T-cell (primary cell): Measurements from ENCODE around the gene CCDC194. TPM values are rescaled to one million over a fixed set of nuclear protein-coding genes. Genes with fewer than 3 reads are reported as not detected.
"Not testable (repeated sequence)": the region's sequence is repeated elsewhere in the genome, so short reads cannot be mapped to it uniquely, and the experiment has no call there.

Experiments used
- ATAC-seq, 4 experiments: fragments of 200-7000 bp in 3 of 4; fragments of 150-1000 bp in 1 of 4; cut with Tn5 transposase; replicated peaks in 1 of 4; 1 replicate in 3 of 4; 2 replicates in 1 of 4; pipeline ENCODE4 v1.10.0; 2021; ENCODE audit warnings: moderate library complexity in 3 of 4, mild to moderate bottlenecking in 2 of 4, moderate number of reproducible peaks in 1 of 4
- CTCF ChIA-PET, 2 donors: fragments of 300-600 bp; sonication (Branson Sonifier 250); formaldehyde crosslinking; loops; one replicate each; lab custom pipeline; 2022; ENCODE audit warnings: antibody characterized with exemption in 2 of 2; lab: Charles Lee
- POLR2A ChIA-PET, 2 donors: fragments of 300-600 bp; sonication (Branson Sonifier 250); formaldehyde crosslinking; loops; one replicate each; lab custom pipeline; 2022; ENCODE audit warnings: antibody characterized with exemption in 2 of 2; lab: Charles Lee
- DNase-seq, 35 experiments: peaks; one replicate each; pipeline versions ENCODE4 v3.0.0 to v3.0.0-alpha.2; 2013 to 2023
- H3K27ac ChIP-seq: one replicate; pipeline ENCODE4 v1.5.1; 2013; ENCODE audit warnings: low read length
- H3K27me3 ChIP-seq, 2 experiments: replicated peaks in 1 of 2; 1 replicate in 1 of 2; 2 replicates in 1 of 2; pipeline versions ENCODE4 v1.6.1 to v1.7.0; 2013; ENCODE audit warnings: low read length in 1 of 2, mixed read lengths in 1 of 2; ENCODE audit not compliant: control insufficient read depth in 2 of 2, insufficient read depth in 2 of 2; ENCODE audit errors: extremely low read depth in 1 of 2
- H3K36me3 ChIP-seq, 2 donors: 1 replicate in 1 of 2; 2 replicates in 1 of 2; pipeline versions ENCODE4 v1.6.1 to v1.7.0; 2013; ENCODE audit warnings: low read length in 1 of 2; ENCODE audit not compliant: control insufficient read depth in 2 of 2, insufficient read depth in 1 of 2; ENCODE audit errors: extremely low read depth in 1 of 2
- H3K4me1 ChIP-seq, 2 experiments: 1 replicate in 1 of 2; 2 replicates in 1 of 2; pipeline versions ENCODE4 v1.6.1 to v1.7.0; 2013; ENCODE audit warnings: low read length in 2 of 2, mixed read lengths in 1 of 2; ENCODE audit not compliant: insufficient read depth in 2 of 2, control insufficient read depth in 1 of 2; ENCODE audit errors: extremely low read depth in 1 of 2
- H3K4me3 ChIP-seq, 2 donors: 1 replicate in 1 of 2; 2 replicates in 1 of 2; pipeline versions ENCODE4 v1.5.1 to v1.7.0; 2013; ENCODE audit warnings: mild to moderate bottlenecking in 2 of 2, low read length in 1 of 2, moderate library complexity in 1 of 2; ENCODE audit not compliant: control insufficient read depth in 1 of 2; ENCODE audit errors: extremely low read depth in 1 of 2
- H3K9me3 ChIP-seq: 2 replicates; pipeline ENCODE4 v1.7.0; 2013
- H3K27ac Mint-ChIP-seq, 2 donors: one replicate each; pipeline ENCODE4 v1.8.0; 2020 to 2021; ENCODE audit warnings: mild to moderate bottlenecking in 2 of 2, mixed read lengths in 2 of 2
- H3K27me3 Mint-ChIP-seq, 2 donors: one replicate each; pipeline ENCODE4 v1.8.0; 2021 to 2022; ENCODE audit warnings: mixed read lengths in 2 of 2
- H3K36me3 Mint-ChIP-seq: one replicate; pipeline ENCODE4 v1.8.0; 2021; ENCODE audit warnings: mixed read lengths
- H3K4me1 Mint-ChIP-seq, 3 donors: one replicate each; pipeline ENCODE4 v1.8.0; 2020 to 2022; ENCODE audit warnings: mixed read lengths in 3 of 3, mild to moderate bottlenecking in 1 of 3
- H3K4me3 Mint-ChIP-seq, 3 donors: one replicate each; pipeline ENCODE4 v1.8.0; 2020 to 2022; ENCODE audit warnings: mild to moderate bottlenecking in 3 of 3, mixed read lengths in 3 of 3, moderate library complexity in 3 of 3
- H3K9me3 Mint-ChIP-seq, 3 donors: one replicate each; pipeline ENCODE4 v1.8.0; 2020 to 2022; ENCODE audit warnings: mixed read lengths in 3 of 3
- WGBS: methylation state at CpG from one replicate; pipeline ENCODE4 v1.1.5; 2013; ENCODE audit warnings: missing lambda C conversion rate; ENCODE audit not compliant: insufficient coverage; 5-methylcytosine and 5-hydroxymethylcytosine counted together
- total RNA-seq, 35 experiments: library from RNA in 6 of 35; stranded (reverse) in 6 of 35; fragments of 120-200 nt in 1 of 35; gene quantifications; one replicate each; pipeline versions ENCODE4 v1.2.1 to v1.2.4 and lab custom pipeline; 2013 to 2026

Gene CCDC194
- total RNA-seq, 5 donors from 2014 or later (not counting 1 experiment from before 2014, with no cell fraction given), result 1.4 to 3.3 (median 2.6) TPM

DNA sequence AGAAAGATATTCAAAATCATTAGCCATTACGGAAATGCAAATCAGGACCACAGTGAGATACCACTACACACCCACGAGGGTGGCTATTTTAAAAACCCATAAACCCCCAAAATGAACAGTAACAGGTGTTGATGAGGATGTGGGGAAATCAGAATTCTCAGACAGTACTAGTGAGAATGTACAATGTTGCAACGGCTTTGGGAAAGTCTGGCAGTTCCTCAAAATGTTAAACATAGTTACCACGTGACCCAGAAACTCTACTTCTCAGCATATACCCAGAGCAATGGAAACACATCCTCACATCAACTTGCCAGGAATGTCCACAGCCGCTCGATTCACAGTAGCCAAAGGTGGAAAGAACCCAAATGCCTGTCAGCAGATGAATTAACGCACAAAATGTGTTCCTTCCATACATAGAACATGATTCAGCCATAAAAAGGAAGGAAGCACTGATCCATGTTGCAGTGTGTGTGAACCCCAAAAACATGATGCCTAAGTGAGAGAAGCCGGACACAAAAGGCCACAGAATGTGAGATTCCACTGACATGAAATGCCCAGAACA lies 23.9 kb downstream of the CCDC194 start:
- Histone ChIP-seq H3K27me3 (peaks cover 0 to 24% of the 10 kb centered on the region in 2 experiments), H3K4me3 (no peak overlapping the region), H3K9me3 (no peaks in the 10 kb centered on the region), H3K36me3 (no peaks in the 10 kb centered on the region), H3K27ac (no peak overlapping the region), H3K4me1 (peaks cover 0 to 4% of the 10 kb centered on the region in 2 experiments)
- ATAC-seq (peak in 1 of 4 experiments; percentile 10), DNase-seq (no peak)
- 26% methylated on average over 3 of the region's 8 CpGs for WGBS
- CTCF ChIA-PET, result no interaction called here
- Mint-ChIP-seq H3K27ac (peak overlapping the region in 1 of 2 donors; percentile 19), H3K9me3 (no peaks in the 10 kb centered on the region), H3K36me3 (no peaks in the 10 kb centered on the region), H3K4me1 (peaks cover 0 to 7% (median 0%) of the 10 kb centered on the region in 3 donors), H3K4me3 (no peak overlapping the region), H3K27me3 (peaks cover 7% of the 10 kb centered on the region in 2 donors)
- POLR2A ChIA-PET, result no interaction called here

DNA sequence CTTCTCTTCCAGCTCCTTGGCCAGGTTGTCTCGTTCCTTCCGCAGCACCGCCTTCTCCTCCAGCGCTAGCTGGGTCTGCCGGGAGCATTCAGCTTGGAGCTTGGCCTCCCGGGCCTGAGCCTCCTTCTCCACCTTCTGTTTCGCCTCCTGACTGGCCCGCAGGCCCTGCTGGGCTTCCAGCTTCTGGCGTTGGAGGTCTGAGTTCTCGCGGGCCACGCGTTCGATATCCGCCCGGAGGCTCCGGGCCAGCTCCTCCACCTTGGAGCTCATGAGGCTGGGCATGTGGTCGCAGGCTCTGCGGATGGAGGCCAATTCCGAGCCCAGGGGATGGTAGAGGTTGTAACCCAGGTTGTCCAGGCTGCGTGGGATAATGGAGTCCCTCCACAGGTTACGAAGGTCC lies 28.6 kb downstream of the CCDC194 start:
- H3K36me3 ChIP-seq, result no peaks in the 10 kb centered on the region
- H3K9me3 Mint-ChIP-seq, result no peaks in the 10 kb centered on the region
- no peaks in the 10 kb centered on the region for H3K36me3 Mint-ChIP-seq
- no peak overlapping the region for H3K27ac Mint-ChIP-seq
- H3K27me3 Mint-ChIP-seq, result peaks cover 4 to 5% of the 10 kb centered on the region in 2 donors
- no peak overlapping the region for H3K4me3 ChIP-seq
- POLR2A ChIA-PET, result no interaction called here
- H3K4me3 Mint-ChIP-seq, result no peak overlapping the region
- no peak overlapping the region for H3K27ac ChIP-seq
- peaks cover 0 to 10% of the 10 kb centered on the region in 2 experiments for H3K27me3 ChIP-seq
- CTCF ChIA-PET, result interaction anchor here in 1 of 2 donors (0.6 kb wide), 1 partner anchor 23 kb away, joined by 3 read pairs; no protein-coding TSS in a partner anchor
- no peak for ATAC-seq
- WGBS, result 92% methylated on average over 14 of the region's 22 CpGs
- peaks cover 0 to 5% (median 0%) of the 10 kb centered on the region in 3 donors for H3K4me1 Mint-ChIP-seq
- peaks cover 0 to 3% of the 10 kb centered on the region in 2 experiments for H3K4me1 ChIP-seq
- no peaks in the 10 kb centered on the region for H3K9me3 ChIP-seq
- no peak for DNase-seq

DNA sequence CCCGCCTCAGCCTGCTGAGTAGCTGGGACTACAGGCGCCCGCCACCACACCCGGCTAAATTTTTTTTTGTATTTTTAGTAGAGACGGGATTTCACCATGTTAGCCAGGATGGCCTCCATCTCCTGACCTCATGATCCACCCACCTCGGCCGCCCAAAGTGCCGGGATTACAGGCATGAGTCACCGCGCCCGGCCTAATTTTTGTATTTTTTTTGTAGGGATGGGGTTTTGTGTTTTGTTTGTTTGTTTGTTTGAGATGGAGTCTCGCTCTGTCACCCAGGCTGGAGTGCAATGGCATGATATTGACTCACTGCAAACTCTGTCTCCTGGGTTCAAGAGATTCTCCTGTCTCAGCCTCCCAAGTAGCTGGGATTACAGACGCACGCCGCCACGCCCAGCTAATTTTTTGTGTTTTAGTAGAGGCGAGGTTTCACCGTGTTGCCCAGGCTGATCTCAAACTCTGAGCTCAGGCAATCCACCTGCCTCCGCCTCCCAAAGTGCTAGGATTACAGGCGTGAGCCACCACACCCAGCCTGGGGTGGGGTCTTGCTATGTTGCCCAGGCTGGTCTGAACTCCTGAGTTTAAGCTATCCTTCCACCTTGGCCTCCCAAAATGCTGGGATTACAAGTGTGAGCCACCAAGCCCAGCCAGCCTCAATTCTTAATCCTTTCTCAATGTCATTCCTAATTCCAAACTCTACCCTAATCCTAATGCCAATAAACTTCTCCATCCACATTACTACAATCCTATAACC lies 30.0 kb downstream of the CCDC194 start:
- H3K27ac ChIP-seq, H3K4me3 ChIP-seq, H3K36me3 ChIP-seq, H3K4me1 ChIP-seq, H3K27me3 ChIP-seq, H3K9me3 Mint-ChIP-seq, H3K4me1 Mint-ChIP-seq, H3K27me3 Mint-ChIP-seq, H3K27ac Mint-ChIP-seq, H3K4me3 Mint-ChIP-seq, H3K9me3 ChIP-seq, ATAC-seq, H3K36me3 Mint-ChIP-seq, CTCF ChIA-PET, DNase-seq: not testable (repeated sequence)
- WGBS, result 85% methylated on average over 8 of the region's 20 CpGs
- POLR2A ChIA-PET, result interaction anchor here in 1 of 2 donors (0.7 kb wide), 1 partner anchor 231 kb away, joined by 5 read pairs; no protein-coding TSS in a partner anchor

DNA sequence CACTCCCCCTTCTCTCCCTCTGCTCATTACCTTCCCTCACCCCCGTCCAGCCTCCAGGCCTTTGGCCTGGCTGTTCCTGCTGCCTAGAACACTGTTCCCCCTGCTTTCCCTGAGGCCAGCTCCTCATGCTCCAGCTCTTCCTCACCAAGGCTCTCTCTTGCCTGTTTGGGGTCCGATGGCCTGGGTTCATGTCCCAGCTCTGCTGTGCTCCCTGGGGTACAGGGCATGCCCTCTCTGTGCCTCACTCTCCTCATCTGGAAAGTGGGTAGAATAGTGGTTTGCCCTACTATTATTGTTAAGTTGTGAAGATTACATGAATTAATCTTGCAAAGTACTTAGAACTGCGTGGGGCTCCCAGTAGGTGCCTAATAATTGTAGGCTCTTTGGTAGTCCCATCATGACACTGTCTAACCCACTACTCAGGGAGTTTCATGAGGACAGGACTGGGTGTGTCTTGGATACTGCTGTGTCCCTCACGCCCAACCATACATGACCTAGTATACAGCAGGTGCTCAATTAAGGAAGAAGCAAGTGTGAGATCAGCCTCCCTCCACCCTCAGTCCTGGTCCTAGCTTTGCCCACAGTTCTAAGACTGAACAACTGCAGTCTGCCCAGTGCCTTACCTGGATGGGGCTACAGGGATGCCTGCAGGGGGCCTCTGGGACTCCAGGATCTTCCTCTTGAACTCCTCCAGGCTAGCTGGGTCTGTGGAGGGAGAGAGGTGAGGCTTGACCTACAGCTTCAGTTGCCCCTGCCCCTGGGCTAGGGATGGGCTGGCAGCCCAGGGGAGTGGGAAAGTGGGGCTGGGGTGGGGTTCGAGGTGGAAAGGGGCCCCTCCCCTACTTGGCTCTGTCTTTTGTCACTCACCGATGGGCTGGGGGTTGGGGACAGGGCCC lies 33.8 kb downstream of the CCDC194 start:
- H3K36me3 Mint-ChIP-seq, result no peaks in the 10 kb centered on the region
- DNase-seq (no peak), ATAC-seq (no peak)
- no peaks in the 10 kb centered on the region for H3K9me3 Mint-ChIP-seq
- H3K4me1 Mint-ChIP-seq, result no peaks in the 10 kb centered on the region
- Histone ChIP-seq H3K36me3 (no peaks in the 10 kb centered on the region), H3K9me3 (no peaks in the 10 kb centered on the region), H3K27me3 (peaks cover 0 to 2% of the 10 kb centered on the region in 2 experiments), H3K27ac (no peak overlapping the region), H3K4me3 (no peak overlapping the region), H3K4me1 (no peaks in the 10 kb centered on the region)
- 80% methylated on average over 1 of the region's 6 CpGs for WGBS
- no peak overlapping the region for H3K4me3 Mint-ChIP-seq
- CTCF ChIA-PET, result interaction anchor here in 1 of 2 donors (1.1 kb wide), 1 partner anchor 40 kb away, joined by 3 read pairs; no protein-coding TSS in a partner anchor
- no peak overlapping the region for H3K27ac Mint-ChIP-seq
- POLR2A ChIA-PET, result no interaction called here
- peaks cover 0 to 1% of the 10 kb centered on the region in 2 donors for H3K27me3 Mint-ChIP-seq

DNA sequence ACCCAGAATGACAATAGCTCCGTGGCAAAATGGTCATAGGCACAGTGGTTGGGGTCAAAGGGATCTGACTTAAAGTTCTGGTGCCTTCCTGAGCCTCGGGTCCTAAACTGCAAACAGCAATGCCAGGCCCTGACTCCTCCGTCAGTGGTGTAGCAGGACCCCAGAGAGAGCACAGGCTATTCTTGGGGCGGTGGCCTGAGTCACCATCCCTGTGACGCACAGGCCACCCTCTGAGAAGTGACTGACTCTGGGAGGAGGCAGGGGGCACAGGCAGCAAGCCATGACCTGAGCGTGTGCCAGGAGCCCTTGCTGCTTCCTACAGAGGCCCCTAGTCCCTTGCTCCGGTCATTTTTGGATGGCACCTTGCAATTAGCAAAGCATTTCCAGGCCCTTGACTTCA lies 35.6 kb downstream of the CCDC194 start:
- Mint-ChIP-seq H3K36me3 (no peaks in the 10 kb centered on the region), H3K27ac (no peak overlapping the region), H3K27me3 (peaks cover under 1 to 4% of the 10 kb centered on the region in 2 donors), H3K4me1 (no peaks in the 10 kb centered on the region), H3K9me3 (no peaks in the 10 kb centered on the region), H3K4me3 (no peak overlapping the region)
- CTCF ChIA-PET, result no interaction called here
- no peak overlapping the region for H3K27ac ChIP-seq
- peaks cover 0 to 4% of the 10 kb centered on the region in 2 experiments for H3K27me3 ChIP-seq
- no peak for ATAC-seq
- H3K4me1 ChIP-seq, result no peaks in the 10 kb centered on the region
- DNase-seq, result no peak
- POLR2A ChIA-PET, result interaction anchor here (0.6 to 0.9 kb wide), 2 partner anchors 13 to 106 kb away, joined by 3 to 9 read pairs; no protein-coding TSS in a partner anchor
- no peaks in the 10 kb centered on the region for H3K9me3 ChIP-seq
- WGBS, result 76% methylated on average over 7 of the region's 7 CpGs
- H3K36me3 ChIP-seq, result no peaks in the 10 kb centered on the region
- no peak overlapping the region for H3K4me3 ChIP-seq

DNA sequence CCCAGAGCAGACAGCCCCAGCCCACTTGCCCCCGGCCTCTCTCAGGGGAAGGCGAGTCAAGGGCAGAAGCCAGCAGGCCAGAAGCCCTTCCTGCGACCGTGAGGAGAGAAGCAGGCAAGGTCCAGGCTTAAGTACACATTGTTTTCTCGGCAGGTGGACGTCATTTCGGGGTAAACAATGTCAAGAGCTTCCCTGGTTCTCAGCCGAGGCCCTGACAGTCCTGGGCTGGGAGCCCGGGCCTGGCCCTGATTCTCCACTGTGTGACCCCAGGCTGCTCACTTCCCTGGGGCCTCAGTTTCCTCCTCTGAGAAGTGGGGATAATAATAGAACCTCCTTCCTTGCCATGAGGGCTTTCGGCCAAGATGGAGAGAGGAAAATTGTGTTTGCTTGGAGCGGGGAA lies 36.3 kb downstream of the CCDC194 start:
- ATAC-seq (no peak), DNase-seq (no peak)
- H3K4me3 ChIP-seq, result no peak overlapping the region
- Mint-ChIP-seq H3K4me1 (no peaks in the 10 kb centered on the region), H3K36me3 (no peaks in the 10 kb centered on the region), H3K9me3 (no peaks in the 10 kb centered on the region), H3K27me3 (peaks cover 5 to 6% of the 10 kb centered on the region in 2 donors), H3K4me3 (no peak overlapping the region), H3K27ac (no peak overlapping the region)
- H3K36me3 ChIP-seq, result no peaks in the 10 kb centered on the region
- POLR2A ChIA-PET, result no interaction called here
- peaks cover 0 to 11% of the 10 kb centered on the region in 2 experiments for H3K27me3 ChIP-seq
- 85% methylated on average over 6 of the region's 11 CpGs for WGBS
- H3K9me3 ChIP-seq, result no peaks in the 10 kb centered on the region
- CTCF ChIA-PET, result interaction anchor here in 1 of 2 donors (0.6 kb wide), 1 partner anchor 598 kb away, joined by 3 read pairs; no protein-coding TSS in a partner anchor
- H3K4me1 ChIP-seq, result no peaks in the 10 kb centered on the region
- H3K27ac ChIP-seq, result no peak overlapping the region
